Effector memory CD4-positive, alpha-beta T cell (primary cell): ENCODE data around the gene MAGI1.
"Not testable (repeated sequence)": the region's sequence is repeated elsewhere in the genome, so short reads cannot be mapped to it uniquely, and the experiment has no call there.

ENCODE experiments used
- DNase-seq, 3 donors: peaks; one replicate each; pipeline ENCODE4 v3.0.0-alpha.2; 2020
- H3K27ac ChIP-seq: 2 replicates; pipeline ENCODE4 v1.7.0; 2013; ENCODE audit warnings: mild to moderate bottlenecking, low read length, moderate library complexity; ENCODE audit not compliant: insufficient read depth, poor library complexity, severe bottlenecking
- H3K27me3 ChIP-seq: replicated peaks from 2 replicates; pipeline ENCODE4 v1.7.0; 2013; ENCODE audit warnings: mild to moderate bottlenecking, low read length; ENCODE audit not compliant: insufficient read depth, control insufficient read depth, poor library complexity, severe bottlenecking
- H3K36me3 ChIP-seq: 2 replicates; pipeline ENCODE4 v1.7.0; 2013; ENCODE audit warnings: mild to moderate bottlenecking, low read length, moderate library complexity; ENCODE audit not compliant: control insufficient read depth, insufficient read depth
- H3K4me1 ChIP-seq: 2 replicates; pipeline ENCODE4 v1.7.0; 2013; ENCODE audit warnings: low read length, mild to moderate bottlenecking; ENCODE audit not compliant: control insufficient read depth, insufficient read depth, poor library complexity, severe bottlenecking
- H3K4me3 ChIP-seq: 2 replicates; pipeline ENCODE4 v1.7.0; 2013; ENCODE audit warnings: low read length, low read depth, mild to moderate bottlenecking; ENCODE audit not compliant: insufficient read depth, poor library complexity, severe bottlenecking
- H3K9me3 ChIP-seq: 2 replicates; pipeline ENCODE4 v1.7.0; 2013; ENCODE audit warnings: mild to moderate bottlenecking, low read length, moderate library complexity; ENCODE audit not compliant: control insufficient read depth

Gene MAGI1

GRCh38 chr3:65523878-65524277 lies 514.8 kb downstream of the MAGI1 start:
- no peaks in the 10 kb centered on the region for H3K9me3 ChIP-seq

DNA sequence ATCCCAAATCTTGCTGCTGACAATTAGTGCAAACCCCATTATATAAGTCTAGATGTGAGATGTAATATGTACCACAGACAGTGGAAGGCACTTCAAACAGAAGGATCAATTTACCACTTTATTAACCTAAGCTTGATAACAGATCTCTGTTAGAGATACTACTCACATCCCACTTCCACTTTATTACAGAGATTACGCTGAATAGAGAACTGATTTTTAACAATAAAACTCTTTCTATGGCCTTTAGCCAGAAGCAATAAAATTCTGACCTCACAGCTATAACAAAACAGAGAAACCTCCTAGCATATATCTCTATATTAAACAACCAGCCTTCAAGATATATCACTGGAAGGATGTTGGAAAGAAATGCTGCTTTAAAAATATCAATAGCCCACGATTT lies 517.7 kb downstream of the MAGI1 start:
- no peak overlapping the region for H3K27ac ChIP-seq
- H3K4me1 ChIP-seq: no peaks in the 10 kb centered on the region
- DNase-seq: no peak
- H3K9me3 ChIP-seq: no peaks in the 10 kb centered on the region
- H3K36me3 ChIP-seq: no peaks in the 10 kb centered on the region
- no peak overlapping the region for H3K4me3 ChIP-seq
- no peaks in the 10 kb centered on the region for H3K27me3 ChIP-seq

More at GRCh38 chr3:65523878-65524277, 514.8 kb downstream of the MAGI1 start:
- no peaks in the 10 kb centered on the region for H3K4me1 ChIP-seq
- H3K4me3 ChIP-seq: no peak overlapping the region
- no peaks in the 10 kb centered on the region for H3K36me3 ChIP-seq
- no peak overlapping the region for H3K27ac ChIP-seq
- no peaks in the 10 kb centered on the region for H3K27me3 ChIP-seq
- no peak for DNase-seq

DNA sequence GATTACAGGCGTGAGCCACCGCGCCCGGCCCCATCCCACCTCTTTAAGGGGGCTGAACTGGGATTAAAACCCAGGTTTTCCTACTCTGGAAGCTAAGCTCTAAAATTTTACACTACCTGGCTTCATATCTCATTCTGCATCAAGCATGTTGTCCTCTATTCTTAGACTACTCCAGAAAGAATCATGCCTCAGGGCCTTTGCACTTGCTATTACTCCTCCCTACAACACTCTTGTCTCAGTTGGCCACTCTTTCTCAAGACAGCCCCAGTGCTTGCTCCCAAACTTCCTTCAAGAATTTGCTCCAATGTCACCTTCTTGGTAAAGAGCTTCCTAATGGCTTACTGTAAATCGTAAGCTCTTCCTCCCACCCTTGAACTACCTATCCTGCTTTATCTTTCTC lies 521.7 kb downstream of the MAGI1 start:
- Histone ChIP-seq H3K36me3 (no peaks in the 10 kb centered on the region), H3K9me3 (no peaks in the 10 kb centered on the region), H3K27ac (no peak overlapping the region), H3K27me3 (no peaks in the 10 kb centered on the region), H3K4me3 (no peak overlapping the region), H3K4me1 (no peaks in the 10 kb centered on the region)
- DNase-seq: no peak

DNA sequence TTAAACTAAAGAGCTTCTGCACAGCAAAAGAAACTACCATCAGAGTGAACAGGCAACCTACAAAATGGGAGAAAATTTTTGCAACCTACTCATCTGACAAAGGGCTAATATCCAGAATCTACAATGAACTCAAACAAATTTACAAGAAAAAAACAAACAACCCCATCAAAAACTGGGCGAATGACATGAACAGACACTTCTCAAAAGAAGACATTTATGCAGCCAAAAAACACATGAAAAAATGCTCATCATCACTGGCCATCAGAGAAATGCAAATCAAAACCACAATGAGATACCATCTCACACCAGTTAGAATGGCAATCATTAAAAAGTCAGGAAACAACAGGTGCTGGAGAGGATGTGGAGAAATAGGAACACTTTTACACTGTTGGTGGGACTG lies 524.4 kb downstream of the MAGI1 start:
- H3K4me1 ChIP-seq, H3K27ac ChIP-seq, DNase-seq, H3K4me3 ChIP-seq, H3K9me3 ChIP-seq, H3K27me3 ChIP-seq, H3K36me3 ChIP-seq: not testable (repeated sequence)

DNA sequence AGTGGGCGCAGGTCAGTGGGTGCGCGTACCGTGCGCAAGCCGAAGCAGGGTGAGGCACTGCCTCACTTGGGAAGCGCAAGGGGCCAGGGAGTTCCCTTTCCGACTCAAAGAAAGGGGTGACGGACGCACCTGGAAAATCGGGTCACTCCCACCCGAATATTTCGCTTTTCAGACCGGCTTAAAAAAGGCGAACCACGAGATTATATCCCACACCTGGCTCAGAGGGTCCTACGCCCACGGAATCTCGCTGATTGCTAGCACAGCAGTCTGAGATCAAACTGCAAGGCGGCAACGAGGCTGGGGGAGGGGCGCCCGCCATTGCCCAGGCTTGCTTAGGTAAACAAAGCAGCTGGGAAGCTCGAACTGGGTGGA lies 529.3 kb downstream of the MAGI1 start:
- not testable (repeated sequence) for H3K36me3 ChIP-seq, H3K27me3 ChIP-seq, DNase-seq, H3K4me3 ChIP-seq, H3K4me1 ChIP-seq, H3K9me3 ChIP-seq, H3K27ac ChIP-seq

GRCh38 chr3:65508750-65509422 lies 529.8 kb downstream of the MAGI1 start:
- no peaks in the 10 kb centered on the region for H3K36me3 ChIP-seq
- no peaks in the 10 kb centered on the region for H3K9me3 ChIP-seq
- no peak overlapping the region for H3K27ac ChIP-seq
- no peak for DNase-seq
- H3K4me1 ChIP-seq: no peaks in the 10 kb centered on the region
- no peak overlapping the region for H3K4me3 ChIP-seq
- H3K27me3 ChIP-seq: no peaks in the 10 kb centered on the region

DNA sequence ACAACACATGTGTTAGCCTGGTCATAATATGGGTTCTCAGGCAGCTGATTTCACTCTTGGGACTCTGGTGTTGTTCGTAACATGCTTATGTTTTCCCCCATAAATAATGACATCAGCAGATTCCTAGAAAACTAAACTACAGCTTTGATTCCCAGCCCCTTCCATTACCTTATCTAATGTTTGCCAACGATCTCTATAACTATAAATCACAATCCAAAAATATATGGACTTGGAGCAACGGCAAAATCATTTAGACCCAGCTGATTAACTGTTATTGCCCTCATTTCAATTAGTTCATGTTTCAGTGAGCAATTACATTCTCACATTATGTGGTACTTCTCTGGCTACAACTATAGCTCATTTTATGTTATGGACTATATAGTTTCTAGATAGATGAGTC lies 531.3 kb downstream of the MAGI1 start:
- no peak for DNase-seq
- no peaks in the 10 kb centered on the region for H3K9me3 ChIP-seq
- no peaks in the 10 kb centered on the region for H3K4me1 ChIP-seq

DNA sequence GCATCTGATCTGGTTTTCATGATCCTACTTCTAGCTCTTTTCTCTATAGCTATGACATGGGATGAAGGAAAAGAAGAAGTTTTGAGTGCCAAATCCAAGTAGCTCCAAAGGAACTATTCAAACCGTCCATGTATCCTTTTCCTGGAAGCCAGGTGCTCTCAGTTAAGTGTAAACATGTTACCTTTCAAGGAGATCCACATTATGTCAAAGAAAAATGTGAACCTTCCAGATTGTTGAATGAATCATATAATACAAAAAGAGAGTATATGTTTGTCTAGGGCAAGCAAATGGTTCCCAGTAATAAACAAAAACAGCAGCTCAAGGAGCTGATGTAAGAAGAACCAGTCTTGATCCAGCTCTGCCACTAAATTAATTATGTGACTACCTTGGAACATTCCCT lies 534.9 kb downstream of the MAGI1 start:
- Histone ChIP-seq H3K27ac (no peak overlapping the region), H3K27me3 (no peaks in the 10 kb centered on the region), H3K4me3 (no peak overlapping the region), H3K36me3 (no peaks in the 10 kb centered on the region), H3K4me1 (no peaks in the 10 kb centered on the region), H3K9me3 (no peaks in the 10 kb centered on the region)
- DNase-seq: no peak

More for the DNA sequence above, 531.3 kb downstream of the MAGI1 start:
- H3K4me3 ChIP-seq: no peak overlapping the region
- no peaks in the 10 kb centered on the region for H3K27me3 ChIP-seq
- H3K27ac ChIP-seq: no peak overlapping the region
- H3K36me3 ChIP-seq: no peaks in the 10 kb centered on the region

- Histone ChIP-seq H3K27me3 (no peaks in the 10 kb centered on the region), H3K4me3 (no peak overlapping the region), H3K4me1 (no peaks in the 10 kb centered on the region), H3K36me3 (no peaks in the 10 kb centered on the region), H3K27ac (no peak overlapping the region), H3K9me3 (no peaks in the 10 kb centered on the region)
- DNase-seq: no peak
These were observed 536.2 kb downstream of the MAGI1 start for GRCh38 chr3:65502526-65502925.

GRCh38 chr3:65500398-65501306 lies 538.1 kb downstream of the MAGI1 start:
- Histone ChIP-seq H3K9me3 (no peaks in the 10 kb centered on the region), H3K4me3 (no peak overlapping the region), H3K27me3 (no peaks in the 10 kb centered on the region), H3K4me1 (no peaks in the 10 kb centered on the region), H3K36me3 (no peaks in the 10 kb centered on the region), H3K27ac (no peak overlapping the region)
- DNase-seq: no peak
